ENCODE data around the gene TSHZ2.

DNA sequence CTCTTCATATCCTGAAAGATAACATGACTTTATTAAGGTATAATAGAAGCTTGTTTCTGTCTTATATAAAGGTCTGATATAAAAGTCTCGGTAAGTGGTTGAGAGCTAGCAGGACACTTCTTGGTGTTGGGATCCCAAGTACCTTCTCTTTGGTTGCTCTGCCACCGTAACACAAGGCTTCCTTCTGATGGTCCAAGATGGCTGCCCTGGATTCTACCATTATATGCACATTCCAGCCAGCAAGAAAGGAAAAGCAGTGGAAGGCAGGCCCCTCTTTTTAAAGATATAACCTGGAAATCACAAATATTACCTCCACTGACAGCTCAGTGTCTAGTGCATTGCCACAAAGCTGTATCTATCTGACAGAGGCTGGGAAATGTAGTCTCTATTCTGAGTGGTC, 75.0 kb downstream of the TSHZ2 start:
- TF ChIP-seq, protein P1, sequence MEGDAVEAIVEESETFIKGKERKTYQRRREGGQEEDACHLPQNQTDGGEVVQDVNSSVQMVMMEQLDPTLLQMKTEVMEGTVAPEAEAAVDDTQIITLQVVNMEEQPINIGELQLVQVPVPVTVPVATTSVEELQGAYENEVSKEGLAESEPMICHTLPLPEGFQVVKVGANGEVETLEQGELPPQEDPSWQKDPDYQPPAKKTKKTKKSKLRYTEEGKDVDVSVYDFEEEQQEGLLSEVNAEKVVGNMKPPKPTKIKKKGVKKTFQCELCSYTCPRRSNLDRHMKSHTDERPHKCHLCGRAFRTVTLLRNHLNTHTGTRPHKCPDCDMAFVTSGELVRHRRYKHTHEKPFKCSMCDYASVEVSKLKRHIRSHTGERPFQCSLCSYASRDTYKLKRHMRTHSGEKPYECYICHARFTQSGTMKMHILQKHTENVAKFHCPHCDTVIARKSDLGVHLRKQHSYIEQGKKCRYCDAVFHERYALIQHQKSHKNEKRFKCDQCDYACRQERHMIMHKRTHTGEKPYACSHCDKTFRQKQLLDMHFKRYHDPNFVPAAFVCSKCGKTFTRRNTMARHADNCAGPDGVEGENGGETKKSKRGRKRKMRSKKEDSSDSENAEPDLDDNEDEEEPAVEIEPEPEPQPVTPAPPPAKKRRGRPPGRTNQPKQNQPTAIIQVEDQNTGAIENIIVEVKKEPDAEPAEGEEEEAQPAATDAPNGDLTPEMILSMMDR (IDR thresholded peaks at IDR 0.05) = no peak
- TF ChIP-seq POLR2AphosphoS5 (IDR thresholded peaks at IDR 0.05) = no peak
